Measurements from ENCODE around the gene C2orf72. TPM values are rescaled to one million over a fixed set of nuclear protein-coding genes. Genes with fewer than 3 reads are reported as not detected.
A peak's percentile ranks its signal among the peaks of the same experiment; 100 is the strongest.

C2orf72 gene
- total RNA-seq, 1 donor from 2014 or later, result 0.84 TPM

GRCh38 chr2:231028889-231029288, 8.4 kb upstream of the C2orf72 start:
- H3K79me2 ChIP-seq (ENCODE audit: insufficient read depth, low read length), result no peaks in the 10 kb centered on the region
- H3K9ac ChIP-seq (ENCODE audit: low read length), result no peak overlapping the region
- no peak overlapping the region for H3K4me3 ChIP-seq (ENCODE audit: insufficient read depth, low read depth, low read length)
- Mint-ChIP-seq H3K4me1 (ENCODE audit: low read depth, unreplicated experiment) (no peaks in the 10 kb centered on the region), H3K4me3 (ENCODE audit: unreplicated experiment) (no peak overlapping the region), H3K36me3 (ENCODE audit: low read depth, unreplicated experiment) (no peaks in the 10 kb centered on the region), H3K27ac (ENCODE audit: unreplicated experiment) (no peak overlapping the region), H3K9me3 (ENCODE audit: unreplicated experiment) (peaks cover 2% of the 10 kb centered on the region), H3K27me3 (ENCODE audit: low read depth, unreplicated experiment) (peaks cover 33% of the 10 kb centered on the region)
- H3K27me3 ChIP-seq (ENCODE audit: insufficient read depth, low read length), result peaks cover 23% of the 10 kb centered on the region
- no peak for DNase-seq (ENCODE audit: low read depth)
- no peak for FAIRE-seq
- H3K27ac ChIP-seq (ENCODE audit: low read depth, low read length), result no peak overlapping the region
- H3K36me3 ChIP-seq (ENCODE audit: insufficient read depth, low read length), result no peaks in the 10 kb centered on the region
- no peak overlapping the region for H3K4me2 ChIP-seq (ENCODE audit: low read length)
- no peak for TF ChIP-seq CTCF (IDR thresholded peaks at IDR 0.05; ENCODE audit: insufficient read depth, low read depth, low read length)
- no peak for TF ChIP-seq EZH2 (IDR thresholded peaks at IDR 0.05; ENCODE audit: insufficient read depth, low read length)
- no peaks in the 10 kb centered on the region for H3K4me1 ChIP-seq (ENCODE audit: insufficient read depth, low read length)
- no peaks in the 10 kb centered on the region for H4K20me1 ChIP-seq (ENCODE audit: insufficient read depth, low read length)
- no peak overlapping the region for H2AFZ ChIP-seq (ENCODE audit: low read depth, low read length)
- no peaks in the 10 kb centered on the region for H3K9me3 ChIP-seq (ENCODE audit: insufficient read depth, low read depth, low read length)

GRCh38 chr2:231029563-231029962, 7.8 kb upstream of the C2orf72 start:
- no peak overlapping the region for H3K4me3 ChIP-seq (ENCODE audit: insufficient read depth, low read depth, low read length)
- DNase-seq (ENCODE audit: low read depth) (no peak), FAIRE-seq (no peak)
- no peak overlapping the region for H3K9ac ChIP-seq (ENCODE audit: low read length)
- peaks cover 29% of the 10 kb centered on the region for H3K27me3 ChIP-seq (ENCODE audit: insufficient read depth, low read length)
- Mint-ChIP-seq H3K27ac (ENCODE audit: unreplicated experiment) (no peak overlapping the region), H3K4me1 (ENCODE audit: low read depth, unreplicated experiment) (peaks cover 2% of the 10 kb centered on the region), H3K9me3 (ENCODE audit: unreplicated experiment) (peaks cover 2% of the 10 kb centered on the region), H3K36me3 (ENCODE audit: low read depth, unreplicated experiment) (no peaks in the 10 kb centered on the region), H3K27me3 (ENCODE audit: low read depth, unreplicated experiment) (peaks cover 39% of the 10 kb centered on the region), H3K4me3 (ENCODE audit: unreplicated experiment) (no peak overlapping the region)
- H3K9me3 ChIP-seq (ENCODE audit: insufficient read depth, low read depth, low read length), result no peaks in the 10 kb centered on the region
- H3K4me2 ChIP-seq (ENCODE audit: low read length), result no peak overlapping the region
- TF ChIP-seq CTCF (IDR thresholded peaks at IDR 0.05; ENCODE audit: insufficient read depth, low read depth, low read length) (no peak), EZH2 (IDR thresholded peaks at IDR 0.05; ENCODE audit: insufficient read depth, low read length) (no peak)
- H3K79me2 ChIP-seq (ENCODE audit: insufficient read depth, low read length), result no peaks in the 10 kb centered on the region
- H4K20me1 ChIP-seq (ENCODE audit: insufficient read depth, low read length), result no peaks in the 10 kb centered on the region
- no peak overlapping the region for H2AFZ ChIP-seq (ENCODE audit: low read depth, low read length)
- no peaks in the 10 kb centered on the region for H3K36me3 ChIP-seq (ENCODE audit: insufficient read depth, low read length)
- H3K4me1 ChIP-seq (ENCODE audit: insufficient read depth, low read length), result no peaks in the 10 kb centered on the region
- no peak overlapping the region for H3K27ac ChIP-seq (ENCODE audit: low read depth, low read length)

GRCh38 chr2:231030725-231031124, 6.6 kb upstream of the C2orf72 start:
- Mint-ChIP-seq H3K27me3 (ENCODE audit: low read depth, unreplicated experiment) (peaks cover 46% of the 10 kb centered on the region), H3K4me1 (ENCODE audit: low read depth, unreplicated experiment) (peaks cover 2% of the 10 kb centered on the region)
- DNase-seq (ENCODE audit: low read depth), result no peak

More at GRCh38 chr2:231030725-231031124, 6.6 kb upstream of the C2orf72 start:
- Histone ChIP-seq H3K79me2 (ENCODE audit: insufficient read depth, low read length) (no peaks in the 10 kb centered on the region), H3K9me3 (ENCODE audit: insufficient read depth, low read depth, low read length) (no peaks in the 10 kb centered on the region), H3K9ac (ENCODE audit: low read length) (no peak overlapping the region), H3K4me2 (ENCODE audit: low read length) (no peak overlapping the region), H3K4me3 (ENCODE audit: insufficient read depth, low read depth, low read length) (no peak overlapping the region), H3K36me3 (ENCODE audit: insufficient read depth, low read length) (no peaks in the 10 kb centered on the region), H3K4me1 (ENCODE audit: insufficient read depth, low read length) (no peaks in the 10 kb centered on the region), H3K27ac (ENCODE audit: low read depth, low read length) (no peak overlapping the region), H2AFZ (ENCODE audit: low read depth, low read length) (no peak overlapping the region), H3K27me3 (ENCODE audit: insufficient read depth, low read length) (peaks cover 36% of the 10 kb centered on the region), H4K20me1 (ENCODE audit: insufficient read depth, low read length) (no peaks in the 10 kb centered on the region)
- TF ChIP-seq EZH2 (IDR thresholded peaks at IDR 0.05; ENCODE audit: insufficient read depth, low read length) (no peak), CTCF (IDR thresholded peaks at IDR 0.05; ENCODE audit: insufficient read depth, low read depth, low read length) (no peak)
- H3K27ac Mint-ChIP-seq (ENCODE audit: unreplicated experiment), result peak overlapping the region; percentile 12
- peaks cover 2% of the 10 kb centered on the region for H3K9me3 Mint-ChIP-seq (ENCODE audit: unreplicated experiment)
- no peak overlapping the region for H3K4me3 Mint-ChIP-seq (ENCODE audit: unreplicated experiment)
- H3K36me3 Mint-ChIP-seq (ENCODE audit: low read depth, unreplicated experiment), result no peaks in the 10 kb centered on the region
- no peak for FAIRE-seq

Data from astrocyte (in vitro differentiated cells and primary cell).